HG02938 (cell line): Measurements from ENCODE around the gene RASGRP2.

ENCODE experiments used
- ATAC-seq: cut with Tn5 transposase; IDR thresholded peaks from one replicate; pipeline ENCODE4 v1.9.1; 2021; ENCODE audit warnings: mild to moderate bottlenecking, moderate library complexity; ENCODE audit not compliant: unreplicated experiment

The RASGRP2 gene

DNA sequence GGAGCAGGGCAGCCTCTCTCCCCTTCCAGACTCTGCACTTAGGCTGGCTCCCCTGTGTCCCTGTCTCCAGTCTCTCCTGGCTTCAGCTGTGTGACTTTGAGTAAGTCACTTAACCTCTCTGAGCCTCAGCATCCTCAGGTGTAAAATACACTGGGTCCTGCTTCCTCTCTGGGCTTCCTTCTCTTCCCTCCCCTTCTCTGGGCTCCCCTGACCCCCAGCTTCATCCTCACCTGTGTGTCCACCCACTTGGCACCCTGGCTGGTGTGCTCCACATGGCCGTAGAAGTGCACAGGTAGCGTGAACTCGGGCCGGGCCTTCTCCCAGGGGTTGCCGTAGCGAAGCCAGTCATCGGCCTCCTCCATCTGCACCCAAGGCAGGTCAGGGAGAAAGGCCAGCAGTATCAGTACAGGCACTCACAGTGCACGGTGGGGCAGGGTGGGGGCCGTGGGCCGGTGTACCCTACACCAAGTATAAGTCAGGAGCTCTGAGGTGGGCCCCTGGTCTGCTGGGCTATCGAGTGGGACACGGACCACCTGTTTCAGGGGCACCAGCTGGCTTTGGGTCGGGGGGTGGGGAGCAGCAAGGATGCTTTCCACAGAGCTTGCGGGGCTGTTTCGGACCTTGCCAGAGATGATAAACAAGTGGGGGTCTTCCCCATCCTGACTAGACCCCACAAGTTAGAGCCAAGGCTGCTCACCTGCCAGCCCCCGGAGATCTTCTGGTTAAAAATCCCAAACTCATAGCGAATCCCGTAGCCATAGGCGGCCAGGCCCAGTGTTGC is 13.8 kb upstream of the RASGRP2 start:
- no peak for ATAC-seq

- no peak for ATAC-seq
Measured at GRCh38 chr11:64755681-64756361, 11.9 kb upstream of the RASGRP2 start.

DNA sequence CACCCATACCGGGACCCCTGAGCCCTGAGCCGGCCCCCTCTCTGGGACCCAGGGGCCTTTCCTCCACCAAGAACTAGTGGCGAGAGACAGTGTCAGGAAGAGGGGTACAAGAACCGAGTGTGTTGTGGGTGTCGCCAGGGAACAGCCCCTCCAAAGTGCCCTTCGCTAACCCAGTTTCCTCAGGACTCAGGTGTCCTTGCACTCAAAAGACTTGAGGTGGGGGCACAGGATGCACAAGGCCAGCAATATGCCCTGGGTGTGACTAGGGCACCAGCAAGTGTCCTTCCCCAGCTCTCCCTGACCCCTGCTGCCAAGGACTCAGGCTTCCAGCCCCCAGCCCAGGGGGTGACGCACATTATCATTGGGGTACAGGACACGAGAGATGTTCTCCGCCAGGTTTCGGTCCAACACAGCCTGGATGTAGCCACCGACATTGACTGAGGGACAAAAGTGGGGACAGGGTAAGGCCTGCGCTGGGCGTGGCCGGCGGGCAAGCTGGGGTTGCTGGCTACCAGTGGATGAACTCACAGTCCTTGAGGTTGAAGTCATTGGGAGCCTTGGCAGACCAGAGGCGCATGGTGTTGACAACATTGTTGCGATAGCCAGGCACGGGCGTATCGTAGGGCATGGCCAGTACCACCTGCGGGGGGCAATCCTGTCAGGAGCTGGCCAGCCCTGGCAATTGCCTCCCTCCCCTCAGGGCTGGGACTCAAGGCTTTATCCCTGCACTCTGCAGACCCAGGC is 11.1 kb upstream of the RASGRP2 start:
- ATAC-seq, result no peak

DNA sequence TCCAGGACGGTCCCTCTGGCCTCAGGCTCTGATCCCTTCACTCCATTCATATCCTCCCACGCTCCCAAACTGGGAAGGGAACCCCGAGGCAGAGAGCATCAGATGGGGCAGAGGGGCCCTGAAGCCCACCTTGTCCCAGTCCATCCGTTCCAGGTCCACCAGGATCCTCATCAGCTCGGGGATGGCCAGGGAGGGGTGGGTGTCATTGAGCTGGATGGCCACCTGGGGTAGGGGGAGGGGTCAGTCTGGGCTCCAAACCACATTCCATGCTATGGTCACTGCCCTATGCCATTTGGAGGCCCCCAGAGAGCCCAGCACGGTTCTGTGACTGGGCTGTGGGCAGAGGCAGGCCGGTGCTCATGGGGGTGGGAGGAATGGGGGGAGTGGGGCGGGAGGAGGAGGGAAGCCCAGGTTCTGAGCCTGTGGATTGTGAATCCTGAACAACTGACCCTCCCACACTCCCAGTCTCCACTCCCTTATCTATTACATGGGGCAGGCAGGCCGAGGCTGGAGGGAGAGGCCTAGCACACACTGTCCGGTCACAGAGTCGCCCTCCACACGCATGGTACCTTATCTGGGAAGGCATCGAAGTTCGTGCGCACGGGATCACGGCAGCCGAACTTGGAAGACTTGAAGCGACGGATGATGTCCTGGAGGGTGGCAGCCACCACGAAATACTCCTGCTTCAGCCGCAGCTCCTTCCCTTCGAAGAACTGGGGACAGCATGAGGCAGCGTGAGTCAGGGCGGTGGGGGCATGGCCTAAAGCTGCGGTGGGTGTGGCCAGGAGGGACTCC is 10.4 kb upstream of the RASGRP2 start:
- no peak for ATAC-seq

GRCh38 chr11:64753380-64754123 is 9.6 kb upstream of the RASGRP2 start:
- ATAC-seq, result no peak

GRCh38 chr11:64753019-64753379 is 9.1 kb upstream of the RASGRP2 start:
- ATAC-seq, result no peak

GRCh38 chr11:64752175-64752970 is 8.4 kb upstream of the RASGRP2 start:
- no peak for ATAC-seq

GRCh38 chr11:64751580-64751979 is 7.6 kb upstream of the RASGRP2 start:
- ATAC-seq, result no peak

DNA sequence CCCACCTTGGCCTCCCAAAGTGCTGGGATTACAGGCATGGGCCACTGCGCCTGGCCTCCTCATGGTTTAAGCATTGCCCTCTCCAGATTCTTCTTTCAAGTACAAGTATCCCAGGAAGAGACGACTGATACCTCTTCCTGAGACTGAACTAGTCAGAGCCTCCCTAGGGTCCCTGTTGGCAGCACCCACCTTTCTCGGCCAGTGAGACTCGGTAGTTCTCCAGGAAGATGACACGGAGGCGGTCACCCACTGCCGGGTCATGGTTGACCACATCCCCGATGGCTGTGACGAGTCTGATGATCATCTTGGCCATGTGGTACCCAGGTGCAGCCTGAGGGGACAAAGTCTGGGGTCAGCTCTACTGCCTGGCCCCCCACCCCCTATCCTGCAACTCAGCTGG is 7.2 kb upstream of the RASGRP2 start:
- ATAC-seq, result no peak

DNA sequence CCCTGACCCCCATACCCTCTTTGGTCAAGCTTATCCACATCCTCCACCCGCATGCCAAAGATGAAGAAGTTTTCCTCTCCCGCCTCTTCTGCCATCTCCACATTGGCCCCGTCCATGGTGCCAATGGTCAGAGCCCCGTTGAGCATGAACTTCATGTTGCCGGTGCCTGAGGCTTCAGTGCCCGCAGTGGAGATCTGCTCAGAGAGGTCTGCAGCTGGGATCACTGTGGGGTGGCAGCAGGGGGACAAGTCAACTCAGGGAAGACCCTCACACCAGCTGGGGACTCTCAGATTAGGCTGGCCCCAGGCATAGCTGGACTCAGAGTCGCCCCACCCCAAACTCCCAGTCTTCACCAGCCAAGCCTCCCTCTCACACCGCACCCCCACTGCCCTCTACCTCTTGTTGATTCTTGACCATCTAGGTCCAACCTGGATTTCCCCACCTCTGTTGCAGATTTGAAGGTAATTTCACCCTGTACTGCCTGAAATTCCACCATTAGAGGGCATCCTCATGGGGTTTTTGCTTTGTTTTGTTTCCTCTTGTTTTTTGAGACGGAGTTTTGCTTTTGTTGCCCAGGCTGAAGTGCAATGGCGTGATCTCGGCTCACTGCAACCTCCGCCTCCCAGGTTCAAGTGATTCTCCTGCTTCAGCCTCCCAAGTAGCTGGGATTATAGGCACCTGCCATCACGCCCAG is 6.6 kb upstream of the RASGRP2 start:
- ATAC-seq, result no peak

DNA sequence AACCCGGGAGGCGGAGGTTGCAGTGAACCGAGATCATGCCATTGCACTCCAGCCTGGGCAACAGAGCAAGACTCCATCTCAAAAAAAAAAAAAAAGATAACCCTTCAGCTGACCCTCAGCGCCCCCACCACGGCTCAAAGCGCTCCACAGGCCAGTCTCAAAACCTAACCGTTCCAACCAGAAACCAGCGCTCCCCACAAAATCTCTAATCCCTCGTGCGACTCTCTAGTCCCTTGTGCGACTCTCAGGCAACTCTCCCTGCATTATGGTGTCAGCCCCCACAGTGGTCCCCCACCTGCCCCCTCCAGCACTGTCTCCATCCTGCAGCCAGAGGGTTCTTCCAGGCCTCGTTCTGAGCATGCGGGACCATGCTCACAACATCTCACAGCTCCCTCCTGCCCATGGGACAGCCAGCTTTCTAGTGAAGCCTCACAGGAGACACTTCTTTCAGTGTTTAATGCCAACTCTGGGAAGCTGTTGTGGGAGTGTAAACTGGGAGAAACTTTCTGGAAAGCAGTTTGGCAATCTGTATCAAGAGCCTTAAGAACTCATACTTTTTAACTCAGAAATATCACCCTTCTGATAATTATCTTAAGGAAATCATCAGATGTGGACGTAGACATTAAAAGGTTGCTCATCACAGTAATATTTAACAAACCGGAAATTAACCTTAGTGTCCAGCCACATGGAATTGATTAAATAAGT is 4.2 kb upstream of the RASGRP2 start:
- ATAC-seq, result no peak

DNA sequence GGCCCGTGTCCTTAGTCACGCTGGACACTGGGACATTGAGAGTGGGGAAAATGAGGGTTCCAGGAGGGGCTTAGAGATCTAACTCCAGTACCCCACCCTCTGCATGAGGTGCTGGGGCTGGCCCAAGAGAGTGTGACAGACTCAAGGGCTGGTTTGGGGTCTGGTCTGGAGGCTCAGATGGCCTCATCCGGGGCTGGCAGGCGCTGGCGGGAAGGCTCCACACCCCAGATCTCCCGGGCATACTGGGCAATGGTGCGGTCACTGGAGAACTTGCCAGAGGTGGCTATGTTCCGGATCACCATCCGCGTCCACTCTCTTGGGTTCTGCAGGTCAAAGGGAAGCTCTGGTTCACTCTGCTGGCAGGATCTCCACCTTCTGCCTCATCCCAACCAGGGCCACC is 2.5 kb upstream of the RASGRP2 start:
- no peak for ATAC-seq

- ATAC-seq, result no peak
Measured at GRCh38 chr11:64745521-64746328, 1.8 kb upstream of the RASGRP2 start.

GRCh38 chr11:64745189-64745520 is 1.2 kb upstream of the RASGRP2 start:
- ATAC-seq, result no peak

GRCh38 chr11:64744544-64745188 is 724 bp upstream of the RASGRP2 start:
- ATAC-seq, result no peak

DNA sequence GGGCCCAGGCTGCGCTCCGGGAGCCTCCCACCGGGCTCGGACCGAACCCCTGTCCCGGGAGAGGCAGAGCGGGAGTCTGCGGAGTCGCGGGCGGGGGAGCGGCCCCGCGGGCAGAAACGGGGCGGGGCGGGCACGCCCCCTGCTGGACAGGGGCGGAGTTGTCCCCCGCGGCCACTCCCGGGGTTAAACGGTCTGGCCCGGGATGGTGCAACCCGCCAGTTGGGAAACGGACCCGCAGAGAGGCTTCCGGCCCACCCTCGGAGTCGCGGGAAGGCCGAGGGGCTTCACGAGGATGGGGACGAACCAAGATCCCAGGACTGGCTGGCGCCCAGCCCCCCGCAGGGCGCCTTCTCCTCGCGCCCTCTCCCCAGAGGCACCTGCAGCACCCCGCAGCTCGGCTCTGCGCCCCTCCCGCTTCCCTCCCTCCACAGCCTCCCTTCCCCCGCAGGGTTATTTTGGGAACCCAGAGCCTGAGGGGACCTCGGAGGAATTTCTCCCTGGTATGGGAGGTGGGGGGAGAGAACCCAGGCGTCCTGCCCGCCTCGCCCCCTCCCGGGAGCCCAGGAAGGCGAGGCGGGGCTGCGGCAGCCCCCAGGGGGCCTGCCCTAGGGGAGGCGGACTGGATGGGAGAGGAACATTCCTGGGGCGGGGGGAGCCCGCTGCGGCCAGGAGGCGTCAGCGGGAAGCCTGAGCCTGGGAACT is 902 bp downstream of the RASGRP2 start:
- no peak for ATAC-seq
